ENCODE data around the gene SNRPN.
"Not testable (repeated sequence)": the region's sequence is repeated elsewhere in the genome, so short reads cannot be mapped to it uniquely, and the experiment has no call there.

- not testable (repeated sequence) for TF ChIP-seq POLR2A (IDR thresholded peaks at IDR 0.05)
- TF ChIP-seq, protein P1, sequence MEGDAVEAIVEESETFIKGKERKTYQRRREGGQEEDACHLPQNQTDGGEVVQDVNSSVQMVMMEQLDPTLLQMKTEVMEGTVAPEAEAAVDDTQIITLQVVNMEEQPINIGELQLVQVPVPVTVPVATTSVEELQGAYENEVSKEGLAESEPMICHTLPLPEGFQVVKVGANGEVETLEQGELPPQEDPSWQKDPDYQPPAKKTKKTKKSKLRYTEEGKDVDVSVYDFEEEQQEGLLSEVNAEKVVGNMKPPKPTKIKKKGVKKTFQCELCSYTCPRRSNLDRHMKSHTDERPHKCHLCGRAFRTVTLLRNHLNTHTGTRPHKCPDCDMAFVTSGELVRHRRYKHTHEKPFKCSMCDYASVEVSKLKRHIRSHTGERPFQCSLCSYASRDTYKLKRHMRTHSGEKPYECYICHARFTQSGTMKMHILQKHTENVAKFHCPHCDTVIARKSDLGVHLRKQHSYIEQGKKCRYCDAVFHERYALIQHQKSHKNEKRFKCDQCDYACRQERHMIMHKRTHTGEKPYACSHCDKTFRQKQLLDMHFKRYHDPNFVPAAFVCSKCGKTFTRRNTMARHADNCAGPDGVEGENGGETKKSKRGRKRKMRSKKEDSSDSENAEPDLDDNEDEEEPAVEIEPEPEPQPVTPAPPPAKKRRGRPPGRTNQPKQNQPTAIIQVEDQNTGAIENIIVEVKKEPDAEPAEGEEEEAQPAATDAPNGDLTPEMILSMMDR (IDR thresholded peaks at IDR 0.05), result not testable (repeated sequence)
Observed at GRCh38 chr15:24931874-24932732, 22.7 kb upstream of the SNRPN start.
